ENCODE data around the gene FBXO8. TPM values are rescaled to one million over a fixed set of nuclear protein-coding genes. Genes with fewer than 3 reads are reported as not detected.

The FBXO8 gene
- total RNA-seq, 1 donor: 32.2 TPM

DNA sequence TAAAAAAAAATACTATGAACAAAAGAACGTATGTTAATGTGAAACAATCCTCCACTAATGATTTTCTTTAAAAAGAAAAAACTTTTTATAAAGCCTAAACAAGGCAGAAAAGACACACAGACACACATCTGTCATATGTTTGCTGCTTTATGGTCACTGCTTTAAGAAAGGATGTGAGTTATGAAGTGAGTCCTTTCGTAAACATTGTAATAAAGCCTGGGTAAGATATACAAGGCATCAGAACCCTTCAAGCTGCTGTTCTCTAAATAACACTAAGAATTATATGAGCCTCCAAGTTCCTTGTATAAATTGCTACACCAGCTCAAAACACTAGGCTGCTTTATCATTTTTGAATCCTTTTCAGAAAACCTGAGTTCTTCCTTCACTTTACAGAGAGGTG is 81.6 kb downstream of the FBXO8 start:
- Histone ChIP-seq H4K20me1 (ENCODE audit: insufficient read depth, low read length) (no peaks in the 10 kb centered on the region), H3K79me2 (ENCODE audit: insufficient read depth, low read length) (no peaks in the 10 kb centered on the region), H3K36me3 (ENCODE audit: insufficient read depth, low read length) (no peaks in the 10 kb centered on the region), H2AFZ (ENCODE audit: low read length) (no peak overlapping the region), H3K27me3 (ENCODE audit: insufficient read depth, low read length) (peaks cover 32% of the 10 kb centered on the region), H3K4me1 (ENCODE audit: insufficient read depth, low read length) (peaks cover 10% of the 10 kb centered on the region), H3K4me3 (ENCODE audit: insufficient read depth, low read length) (no peak overlapping the region), H3K27ac (ENCODE audit: low read depth, low read length) (no peak overlapping the region), H3K9me3 (ENCODE audit: low read depth, low read length) (no peaks in the 10 kb centered on the region), H3K4me2 (ENCODE audit: insufficient read depth, low read length) (no peak overlapping the region)
- DNase-seq (ENCODE audit: insufficient read length, low spot score, missing footprints): no peak
- TF ChIP-seq, protein P1, sequence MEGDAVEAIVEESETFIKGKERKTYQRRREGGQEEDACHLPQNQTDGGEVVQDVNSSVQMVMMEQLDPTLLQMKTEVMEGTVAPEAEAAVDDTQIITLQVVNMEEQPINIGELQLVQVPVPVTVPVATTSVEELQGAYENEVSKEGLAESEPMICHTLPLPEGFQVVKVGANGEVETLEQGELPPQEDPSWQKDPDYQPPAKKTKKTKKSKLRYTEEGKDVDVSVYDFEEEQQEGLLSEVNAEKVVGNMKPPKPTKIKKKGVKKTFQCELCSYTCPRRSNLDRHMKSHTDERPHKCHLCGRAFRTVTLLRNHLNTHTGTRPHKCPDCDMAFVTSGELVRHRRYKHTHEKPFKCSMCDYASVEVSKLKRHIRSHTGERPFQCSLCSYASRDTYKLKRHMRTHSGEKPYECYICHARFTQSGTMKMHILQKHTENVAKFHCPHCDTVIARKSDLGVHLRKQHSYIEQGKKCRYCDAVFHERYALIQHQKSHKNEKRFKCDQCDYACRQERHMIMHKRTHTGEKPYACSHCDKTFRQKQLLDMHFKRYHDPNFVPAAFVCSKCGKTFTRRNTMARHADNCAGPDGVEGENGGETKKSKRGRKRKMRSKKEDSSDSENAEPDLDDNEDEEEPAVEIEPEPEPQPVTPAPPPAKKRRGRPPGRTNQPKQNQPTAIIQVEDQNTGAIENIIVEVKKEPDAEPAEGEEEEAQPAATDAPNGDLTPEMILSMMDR (IDR thresholded peaks at IDR 0.05; ENCODE audit: extremely low read depth, low read depth, low read length): no peak

DNA sequence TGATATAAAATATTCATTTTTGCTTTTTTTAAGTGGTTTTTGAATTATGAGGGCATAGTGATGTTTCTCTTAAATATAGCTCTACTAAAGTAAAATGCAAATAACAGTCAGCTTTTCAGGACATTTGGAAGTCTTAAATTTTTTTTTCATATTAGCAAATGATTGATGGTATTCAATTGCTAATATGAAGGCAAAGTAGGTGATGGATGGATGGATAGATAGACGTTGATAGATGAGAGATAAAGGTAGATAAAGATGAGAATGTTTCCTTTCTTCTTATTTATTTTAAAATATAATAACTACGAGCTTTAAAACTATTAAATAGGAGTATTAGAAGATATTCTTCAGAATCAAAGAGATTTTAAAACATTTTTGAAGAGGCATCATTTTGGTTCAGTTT is 83.7 kb downstream of the FBXO8 start:
- DNase-seq (ENCODE audit: insufficient read length, low spot score, missing footprints): no peak
- Histone ChIP-seq H3K4me1 (ENCODE audit: insufficient read depth, low read length) (peaks cover 10% of the 10 kb centered on the region), H3K4me2 (ENCODE audit: insufficient read depth, low read length) (no peak overlapping the region), H3K27ac (ENCODE audit: low read depth, low read length) (no peak overlapping the region), H3K27me3 (ENCODE audit: insufficient read depth, low read length) (peaks cover 32% of the 10 kb centered on the region), H3K36me3 (ENCODE audit: insufficient read depth, low read length) (no peaks in the 10 kb centered on the region), H3K79me2 (ENCODE audit: insufficient read depth, low read length) (no peaks in the 10 kb centered on the region), H2AFZ (ENCODE audit: low read length) (no peak overlapping the region), H3K4me3 (ENCODE audit: insufficient read depth, low read length) (no peak overlapping the region), H3K9me3 (ENCODE audit: low read depth, low read length) (no peaks in the 10 kb centered on the region), H4K20me1 (ENCODE audit: insufficient read depth, low read length) (no peaks in the 10 kb centered on the region)
- TF ChIP-seq, protein P1 (IDR thresholded peaks at IDR 0.05; ENCODE audit: extremely low read depth, low read depth, low read length): no peak

DNA sequence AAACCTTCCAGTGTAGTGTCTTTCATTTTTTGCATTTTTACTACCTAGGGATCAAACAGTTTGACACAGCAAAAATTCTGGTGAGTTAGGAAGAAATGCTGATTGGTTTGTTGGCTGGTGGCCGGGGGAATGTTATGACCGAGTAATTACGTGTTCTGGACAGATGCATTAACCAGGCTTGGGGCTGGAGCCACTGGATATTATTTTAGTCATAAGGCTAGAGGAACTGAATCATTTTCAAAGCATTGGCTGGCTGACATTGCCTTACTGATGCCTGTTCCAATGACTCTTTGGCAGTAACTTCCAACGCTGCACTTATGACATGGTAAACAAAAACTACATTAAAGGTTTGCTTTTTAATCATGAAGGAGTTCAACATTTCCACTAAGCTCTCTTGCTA is 84.6 kb downstream of the FBXO8 start:
- H3K36me3 ChIP-seq (ENCODE audit: insufficient read depth, low read length): no peaks in the 10 kb centered on the region
- H3K9me3 ChIP-seq (ENCODE audit: low read depth, low read length): no peaks in the 10 kb centered on the region
- H3K27ac ChIP-seq (ENCODE audit: low read depth, low read length): no peak overlapping the region
- TF ChIP-seq, protein P1 (IDR thresholded peaks at IDR 0.05; ENCODE audit: extremely low read depth, low read depth, low read length): no peak
- no peaks in the 10 kb centered on the region for H3K79me2 ChIP-seq (ENCODE audit: insufficient read depth, low read length)
- peaks cover 10% of the 10 kb centered on the region for H3K4me1 ChIP-seq (ENCODE audit: insufficient read depth, low read length)
- peaks cover 24% of the 10 kb centered on the region for H3K27me3 ChIP-seq (ENCODE audit: insufficient read depth, low read length)
- peak overlapping the region; percentile 49 for H3K4me2 ChIP-seq (ENCODE audit: insufficient read depth, low read length)
- no peak overlapping the region for H3K4me3 ChIP-seq (ENCODE audit: insufficient read depth, low read length)
- H4K20me1 ChIP-seq (ENCODE audit: insufficient read depth, low read length): no peaks in the 10 kb centered on the region
- DNase-seq (ENCODE audit: insufficient read length, low spot score, missing footprints): peak; percentile 49
- H2AFZ ChIP-seq (ENCODE audit: low read length): no peak overlapping the region

DNA sequence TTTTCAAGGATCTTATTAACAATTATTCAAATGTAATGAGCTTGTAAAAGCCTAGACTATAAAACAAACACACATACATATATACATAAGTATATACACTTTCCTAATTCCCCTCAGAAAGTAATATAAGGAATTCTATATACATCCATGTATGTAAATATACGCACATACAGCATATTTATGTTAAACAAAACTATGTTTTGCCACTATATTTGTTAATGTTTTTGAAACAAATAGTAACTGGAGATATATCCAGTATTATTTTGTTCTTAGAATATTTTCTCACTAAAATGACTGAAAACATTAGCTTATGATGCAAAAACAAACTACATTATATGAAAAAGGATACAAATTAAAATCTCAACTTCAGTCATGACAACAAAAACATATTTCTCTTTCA is 85.1 kb downstream of the FBXO8 start:
- no peak overlapping the region for H3K27ac ChIP-seq (ENCODE audit: low read depth, low read length)

More for the DNA sequence above, 85.1 kb downstream of the FBXO8 start:
- no peak overlapping the region for H2AFZ ChIP-seq (ENCODE audit: low read length)
- H3K4me1 ChIP-seq (ENCODE audit: insufficient read depth, low read length): peaks cover 10% of the 10 kb centered on the region
- H3K9me3 ChIP-seq (ENCODE audit: low read depth, low read length): no peaks in the 10 kb centered on the region
- no peak for DNase-seq (ENCODE audit: insufficient read length, low spot score, missing footprints)
- no peaks in the 10 kb centered on the region for H3K79me2 ChIP-seq (ENCODE audit: insufficient read depth, low read length)
- peaks cover 20% of the 10 kb centered on the region for H3K27me3 ChIP-seq (ENCODE audit: insufficient read depth, low read length)
- peak overlapping the region; percentile 49 for H3K4me2 ChIP-seq (ENCODE audit: insufficient read depth, low read length)
- no peaks in the 10 kb centered on the region for H3K36me3 ChIP-seq (ENCODE audit: insufficient read depth, low read length)
- H4K20me1 ChIP-seq (ENCODE audit: insufficient read depth, low read length): no peaks in the 10 kb centered on the region
- H3K4me3 ChIP-seq (ENCODE audit: insufficient read depth, low read length): no peak overlapping the region
- TF ChIP-seq, protein P1 (IDR thresholded peaks at IDR 0.05; ENCODE audit: extremely low read depth, low read depth, low read length): no peak
